Dendritic cell treated with granulocyte-macrophage colony-stimulating factor and Interleukin-4, amounts not matched to agents 40 ng/mL and 50 ng/mL, for 4 days (primary cell): ENCODE measurements around the gene TSC22D2.
A peak's percentile ranks its signal among the peaks of the same experiment; 100 is the strongest.

Experiments
- H3K27ac Mint-ChIP-seq: one replicate; pipeline ENCODE4 v1.8.0; 2022; ENCODE audit warnings: mild to moderate bottlenecking, mixed read lengths
- H3K27me3 Mint-ChIP-seq: one replicate; pipeline ENCODE4 v1.8.0; 2022; ENCODE audit warnings: mild to moderate bottlenecking, mixed read lengths
- H3K36me3 Mint-ChIP-seq: one replicate; pipeline ENCODE4 v1.8.0; 2022; ENCODE audit warnings: low read depth, mixed read lengths
- H3K4me1 Mint-ChIP-seq: one replicate; pipeline ENCODE4 v1.8.0; 2022; ENCODE audit warnings: low read depth, mixed read lengths
- H3K4me3 Mint-ChIP-seq: one replicate; pipeline ENCODE4 v1.8.0; 2022; ENCODE audit warnings: mild to moderate bottlenecking, moderate library complexity, mixed read lengths
- H3K9me3 Mint-ChIP-seq: one replicate; pipeline ENCODE4 v1.8.0; 2022; ENCODE audit warnings: mixed read lengths
- intact Hi-C: fragments of 100-400 bp; cut with micrococcal nuclease; formaldehyde crosslinking; loops from one replicate; pipeline ENCODE4 v1.15.0; 2022

Gene TSC22D2

DNA sequence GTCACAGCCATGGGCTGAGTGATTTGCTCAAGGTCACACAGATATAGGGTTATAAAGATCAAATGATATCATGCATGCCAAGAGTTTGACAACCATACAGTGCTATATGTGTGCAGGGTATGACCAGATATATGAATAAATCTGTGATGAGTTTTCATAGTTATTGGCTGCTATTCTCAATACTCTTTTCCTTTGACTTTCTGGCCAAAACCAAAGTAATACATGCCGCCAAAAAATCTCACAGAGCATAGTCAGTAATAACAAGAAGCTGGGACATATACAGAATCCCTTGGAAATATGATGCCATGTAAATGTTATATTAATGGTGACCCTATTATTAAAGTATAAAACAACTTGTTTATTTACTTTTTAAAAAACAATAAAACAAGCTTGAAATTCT lies 11.6 kb upstream of the TSC22D2 start:
- H3K9me3 Mint-ChIP-seq, result no peaks in the 10 kb centered on the region
- no peaks in the 10 kb centered on the region for H3K4me1 Mint-ChIP-seq
- H3K27ac Mint-ChIP-seq, result no peak overlapping the region
- H3K36me3 Mint-ChIP-seq, result peaks cover 11% of the 10 kb centered on the region
- intact Hi-C loops, result no loop called here
- no peaks in the 10 kb centered on the region for H3K27me3 Mint-ChIP-seq
- H3K4me3 Mint-ChIP-seq, result no peak overlapping the region

GRCh38 chr3:150396956-150397550 lies 11.0 kb upstream of the TSC22D2 start:
- Mint-ChIP-seq H3K27me3 (no peaks in the 10 kb centered on the region), H3K9me3 (no peaks in the 10 kb centered on the region), H3K4me1 (no peaks in the 10 kb centered on the region), H3K36me3 (peaks cover 6% of the 10 kb centered on the region), H3K27ac (no peak overlapping the region), H3K4me3 (no peak overlapping the region)
- intact Hi-C loops, result no loop called here

- Mint-ChIP-seq H3K36me3 (no peaks in the 10 kb centered on the region), H3K27ac (no peak overlapping the region), H3K4me3 (no peak overlapping the region), H3K9me3 (no peaks in the 10 kb centered on the region), H3K27me3 (no peaks in the 10 kb centered on the region), H3K4me1 (no peaks in the 10 kb centered on the region)
- intact Hi-C loops, result no loop called here
Observed at GRCh38 chr3:150399060-150399459, 9.0 kb upstream of the TSC22D2 start.

- intact Hi-C loops, result loop anchor here (10.0 kb wide), 1 partner anchor 116 kb away; no protein-coding TSS in a partner anchor
- Mint-ChIP-seq H3K27me3 (no peaks in the 10 kb centered on the region), H3K4me3 (no peak overlapping the region), H3K36me3 (no peaks in the 10 kb centered on the region), H3K27ac (no peak overlapping the region), H3K4me1 (no peaks in the 10 kb centered on the region), H3K9me3 (no peaks in the 10 kb centered on the region)
Observed at GRCh38 chr3:150401285-150401684, 6.8 kb upstream of the TSC22D2 start.

DNA sequence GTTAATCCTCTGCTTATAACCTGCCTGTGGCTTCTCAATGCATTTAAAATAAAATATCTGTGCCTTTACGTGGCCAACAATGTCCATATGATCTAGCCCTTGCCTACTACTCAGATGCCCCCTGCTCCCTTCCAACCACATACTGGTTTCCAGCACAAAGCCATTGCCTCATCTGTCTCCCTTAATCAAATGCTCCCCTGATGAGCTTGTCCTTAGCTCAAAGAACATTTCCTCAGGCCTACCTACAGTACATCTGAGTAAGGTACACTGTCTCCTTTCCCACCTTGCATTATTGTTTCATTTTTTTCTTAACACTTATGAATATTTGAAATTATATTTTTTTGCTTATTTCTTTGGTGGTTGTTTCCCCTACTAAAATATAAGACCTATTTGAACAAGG lies 5.9 kb upstream of the TSC22D2 start:
- Mint-ChIP-seq H3K36me3 (no peaks in the 10 kb centered on the region), H3K9me3 (no peaks in the 10 kb centered on the region), H3K4me3 (no peak overlapping the region), H3K27ac (no peak overlapping the region), H3K4me1 (no peaks in the 10 kb centered on the region), H3K27me3 (no peaks in the 10 kb centered on the region)
- intact Hi-C loops, result loop anchor here (10.0 kb wide), 1 partner anchor 117 kb away; no protein-coding TSS in a partner anchor

GRCh38 chr3:150404023-150404422 lies 4.1 kb upstream of the TSC22D2 start:
- no peak overlapping the region for H3K27ac Mint-ChIP-seq
- no peak overlapping the region for H3K4me3 Mint-ChIP-seq
- H3K27me3 Mint-ChIP-seq, result no peaks in the 10 kb centered on the region
- H3K36me3 Mint-ChIP-seq, result peaks cover 13% of the 10 kb centered on the region
- H3K4me1 Mint-ChIP-seq, result no peaks in the 10 kb centered on the region
- no peaks in the 10 kb centered on the region for H3K9me3 Mint-ChIP-seq
- intact Hi-C loops, result loop anchor here (10.0 kb wide), 1 partner anchor 119 kb away; no protein-coding TSS in a partner anchor

DNA sequence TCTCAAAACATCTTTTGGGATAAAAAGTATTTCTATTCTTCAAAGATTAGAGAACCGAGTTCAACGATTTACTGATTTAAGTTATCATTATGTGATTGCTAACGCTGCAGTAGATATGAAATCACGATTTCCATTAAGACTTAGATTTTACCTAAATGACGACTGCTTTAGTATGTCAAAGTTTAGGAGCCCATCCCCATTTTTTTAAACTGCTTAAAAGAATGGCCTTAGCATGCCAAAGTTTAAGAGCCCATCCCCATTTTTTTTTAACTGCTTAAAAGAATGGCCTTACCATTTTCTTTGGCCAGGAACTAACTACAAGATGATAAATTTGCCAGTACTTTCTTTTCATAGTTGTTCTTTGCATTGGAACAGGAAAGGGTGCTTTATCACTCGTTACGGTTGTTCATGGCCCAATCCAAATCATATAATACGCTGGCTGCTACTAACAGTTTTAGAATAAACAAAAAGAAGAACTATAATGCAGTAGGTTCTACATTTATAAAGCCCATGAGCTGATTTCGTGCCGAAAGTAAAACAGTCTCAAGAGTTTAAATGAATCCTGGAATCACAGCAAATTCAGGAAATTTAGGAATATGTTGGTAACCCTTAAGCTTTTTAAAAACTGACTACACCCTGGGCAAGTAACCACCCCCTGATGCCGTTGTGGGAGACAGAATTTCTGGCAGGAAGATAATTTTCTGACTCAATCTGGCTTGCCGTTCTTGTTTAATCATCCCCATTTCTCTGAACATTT lies 869 bp upstream of the TSC22D2 start:
- peak overlapping the region; percentile 98 for H3K4me3 Mint-ChIP-seq
- H3K4me1 Mint-ChIP-seq, result peaks cover 1% of the 10 kb centered on the region
- H3K27ac Mint-ChIP-seq, result peak overlapping the region; percentile 98
- peaks cover 35% of the 10 kb centered on the region for H3K36me3 Mint-ChIP-seq
- H3K9me3 Mint-ChIP-seq, result no peaks in the 10 kb centered on the region
- H3K27me3 Mint-ChIP-seq, result no peaks in the 10 kb centered on the region
- intact Hi-C loops, result loop anchor here (2.0 to 10.0 kb wide), 3 partner anchors 22 to 355 kb away; partner anchors contain the start of gene SIAH2

DNA sequence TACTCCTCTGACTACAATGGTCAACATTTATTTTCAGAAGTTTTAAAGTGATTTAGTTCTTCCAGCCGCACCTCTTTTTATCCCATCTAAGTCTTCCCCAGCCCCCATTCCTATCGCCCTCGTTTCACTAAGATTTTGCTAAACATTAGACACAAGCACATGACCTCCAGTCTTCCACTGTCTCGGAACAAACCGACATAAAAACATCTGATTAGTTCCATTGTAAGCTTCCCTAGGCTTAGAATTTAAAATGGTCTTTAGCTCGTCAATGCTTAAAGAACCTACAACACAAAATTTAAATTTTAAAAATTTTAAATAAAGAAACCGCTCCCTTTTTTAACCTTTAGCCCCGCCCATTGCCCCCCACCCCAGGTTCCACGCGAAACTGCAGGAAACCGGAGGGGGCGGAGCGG lies 284 bp upstream of the TSC22D2 start:
- H3K36me3 Mint-ChIP-seq, result peaks cover 39% of the 10 kb centered on the region
- no peaks in the 10 kb centered on the region for H3K9me3 Mint-ChIP-seq
- H3K4me1 Mint-ChIP-seq, result peaks cover 7% of the 10 kb centered on the region
- no peaks in the 10 kb centered on the region for H3K27me3 Mint-ChIP-seq
- intact Hi-C loops, result loop anchor here (2.0 to 10.0 kb wide), 4 partner anchors 23 to 354 kb away; partner anchors contain the start of genes EIF2A, SERP1 and SIAH2
- H3K4me3 Mint-ChIP-seq, result peak overlapping the region; percentile 98
- H3K27ac Mint-ChIP-seq, result peak overlapping the region; percentile 98

GRCh38 chr3:150409125-150409511 lies 1.0 kb downstream of the TSC22D2 start:
- Mint-ChIP-seq H3K36me3 (peaks cover 42% of the 10 kb centered on the region), H3K9me3 (no peaks in the 10 kb centered on the region), H3K4me1 (peaks cover 14% of the 10 kb centered on the region), H3K27ac (peak overlapping the region; percentile 98), H3K4me3 (peak overlapping the region; percentile 98), H3K27me3 (no peaks in the 10 kb centered on the region)
- intact Hi-C loops, result loop anchor here (2.0 to 10.0 kb wide), 3 partner anchors 124 to 353 kb away; partner anchors contain the start of genes EIF2A, SERP1 and SIAH2

- Mint-ChIP-seq H3K27ac (peak overlapping the region; percentile 98), H3K9me3 (no peaks in the 10 kb centered on the region), H3K4me3 (peak overlapping the region; percentile 98), H3K4me1 (peaks cover 14% of the 10 kb centered on the region), H3K27me3 (no peaks in the 10 kb centered on the region), H3K36me3 (peaks cover 42% of the 10 kb centered on the region)
- intact Hi-C loops, result loop anchor here (2.0 to 10.0 kb wide), 4 partner anchors 38 to 353 kb away; partner anchors contain the start of genes EIF2A, SERP1 and SIAH2
Observed at GRCh38 chr3:150409512-150410310, 1.6 kb downstream of the TSC22D2 start.

- Mint-ChIP-seq H3K4me3 (peak overlapping the region; percentile 98), H3K9me3 (no peaks in the 10 kb centered on the region), H3K4me1 (peaks cover 14% of the 10 kb centered on the region), H3K27ac (peak overlapping the region; percentile 98), H3K27me3 (no peaks in the 10 kb centered on the region), H3K36me3 (peaks cover 42% of the 10 kb centered on the region)
- intact Hi-C loops, result loop anchor here (5.0 kb wide), 1 partner anchor 37 kb away; no protein-coding TSS in a partner anchor
Observed at GRCh38 chr3:150410311-150411105, 2.4 kb downstream of the TSC22D2 start.

- Mint-ChIP-seq H3K4me1 (peaks cover 18% of the 10 kb centered on the region), H3K27me3 (no peaks in the 10 kb centered on the region), H3K36me3 (peaks cover 48% of the 10 kb centered on the region), H3K9me3 (no peaks in the 10 kb centered on the region), H3K27ac (peak overlapping the region; percentile 98), H3K4me3 (peak overlapping the region; percentile 98)
- intact Hi-C loops, result loop anchor here (5.0 kb wide), 1 partner anchor 36 kb away; no protein-coding TSS in a partner anchor
Observed at GRCh38 chr3:150411106-150411460, 3.0 kb downstream of the TSC22D2 start.

DNA sequence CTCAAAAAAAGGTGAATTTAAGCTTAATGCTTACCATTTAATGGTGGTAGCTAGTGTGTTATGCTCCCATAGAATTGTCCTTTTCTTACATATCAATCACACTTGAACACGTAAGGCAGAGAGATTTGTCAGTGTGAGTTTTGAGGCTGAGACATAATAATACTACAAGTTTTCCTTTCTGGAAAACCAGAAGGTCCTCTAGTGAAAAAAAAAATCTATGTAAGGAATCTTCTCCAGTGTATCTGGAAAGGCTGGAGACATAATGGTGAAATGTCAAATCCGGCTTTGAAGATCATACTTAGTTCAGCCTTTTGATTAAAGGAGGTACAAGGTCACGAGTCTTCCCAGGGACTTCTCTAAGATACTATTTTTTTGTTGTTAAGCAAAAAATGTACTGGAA lies 3.4 kb downstream of the TSC22D2 start:
- intact Hi-C loops, result loop anchor here (5.0 kb wide), 1 partner anchor 36 kb away; no protein-coding TSS in a partner anchor
- peak overlapping the region; percentile 98 for H3K4me3 Mint-ChIP-seq
- H3K4me1 Mint-ChIP-seq, result peaks cover 18% of the 10 kb centered on the region
- H3K27ac Mint-ChIP-seq, result no peak overlapping the region
- no peaks in the 10 kb centered on the region for H3K9me3 Mint-ChIP-seq
- H3K27me3 Mint-ChIP-seq, result no peaks in the 10 kb centered on the region
- peaks cover 48% of the 10 kb centered on the region for H3K36me3 Mint-ChIP-seq
